Heart right ventricle (tissue), 16 donors: Measurements from ENCODE around the gene CGREF1. TPM values are rescaled to one million over a fixed set of nuclear protein-coding genes. Genes with fewer than 3 reads are reported as not detected.

Source experiments
- ATAC-seq, 8 donors: fragments of 200-7000 bp; cut with Tn5 transposase; one replicate each; pipeline ENCODE4 v1.9.1; 2020; ENCODE audit warnings: mild to moderate bottlenecking in 8 of 8, moderate library complexity in 8 of 8, moderate number of reproducible peaks in 1 of 8
- DNase-seq, 2 donors: peaks; one replicate each; pipeline ENCODE4 v3.0.0-alpha.2; 2020
- H3K27ac ChIP-seq, 10 donors: fragments of 200-600 bp; sonication (generic) in 2 of 10; one replicate each; pipeline versions ENCODE4 v1.5.0 to v1.8.0; 2020 to 2022; ENCODE audit warnings: mild to moderate bottlenecking in 3 of 10
- H3K27me3 ChIP-seq, 7 donors: fragments of 200-600 bp; one replicate each; pipeline ENCODE4 v1.8.0; 2021 to 2022; ENCODE audit warnings: mild to moderate bottlenecking in 2 of 7
- H3K36me3 ChIP-seq, 9 donors: fragments of 200-600 bp; sonication (generic) in 1 of 9; one replicate each; pipeline versions ENCODE4 v1.5.0 to v1.8.0; 2020 to 2022; ENCODE audit warnings: mild to moderate bottlenecking in 2 of 9
- H3K4me1 ChIP-seq, 9 donors: fragments of 200-600 bp; sonication (generic) in 1 of 9; one replicate each; pipeline versions ENCODE4 v1.5.0 to v1.8.0; 2020 to 2022; ENCODE audit warnings: mild to moderate bottlenecking in 4 of 9
- H3K4me3 ChIP-seq, 10 donors: fragments of 200-600 bp; sonication (generic) in 2 of 10; one replicate each; pipeline versions ENCODE4 v1.5.0 to v1.8.0; 2020 to 2022; ENCODE audit warnings: mild to moderate bottlenecking in 7 of 10, moderate library complexity in 2 of 10
- H3K9me3 ChIP-seq, 11 donors: fragments of 200-600 bp in 10 of 11; sonication (generic) in 2 of 11; one replicate each; pipeline versions ENCODE4 v1.5.0 to v1.8.0; 2013 to 2022; ENCODE audit warnings: mild to moderate bottlenecking in 2 of 11, control low read depth in 1 of 11, moderate library complexity in 1 of 11
- CTCF ChIP-seq, 9 donors: fragments of 200-600 bp; sonication (generic) in 2 of 9; IDR thresholded peaks; one replicate each; pipeline versions ENCODE4 v1.5.0 to v1.8.0; 2021 to 2022; ENCODE audit warnings: antibody characterized with exemption in 9 of 9, mild to moderate bottlenecking in 5 of 9, moderate library complexity in 1 of 9
- WGBS, 2 donors: extraction: QIAGEN DNeasy Blood & Tissue Kit; methylation state at CpG; one replicate each; pipeline ENCODE4 v1.1.7; 2013; ENCODE audit warnings: inconsistent platforms in 1 of 2; 5-methylcytosine and 5-hydroxymethylcytosine counted together
- intact Hi-C, 10 donors: fragments of 100-400 bp; cut with DNase I; formaldehyde crosslinking; loops; one replicate each; pipeline versions ENCODE4 v1.11.1 to v1.14.2; 2022
- polyA plus RNA-seq, 2 donors: library from polyadenylated mRNA; stranded (reverse); fragments of 200-250 nt; gene quantifications; one replicate each; pipeline ENCODE4 v1.2.3, GENCODE V29; 2013
- total RNA-seq, 10 donors: library from RNA; stranded (reverse); fragmentation: NEBNext Ultra II Directional in 3 of 10; extraction: Animal tissue kit (Norgen Biotek cat#: 25700) in 3 of 10; gene quantifications; one replicate each; pipeline versions ENCODE4 v1.2.1 to v1.2.4, GENCODE V29; 2021 to 2023
- donor health status: Arrhythmogenic right ventricular cardiomyopathy.
- donor health status: ischemic (EF 13 %, LVEDD 7.1; RV severe dilation, severe dysfunction).
- donor health status: healthy with polysubstance abuse.
- donor health status: DM: no; HTN: yes; CAD: no.
- donor health status: DM: no; HTN: no; CAD: no.
- donor health status: ischemic (EF 25% LVEDD 6.9; RV normal size, moderate dysfunction).
- donor health status: ischemic (EF 25% LVEDD 5.7; RV mildly dilated, moderate dysfunction).
- donor health status: healthy.
- donor health status: DM: yes; HTN: yes; CAD: no.
- donor health status: Ischemic cardiomyopathy.
- donor health status: ischemic (EF 35%, LVEDD 5.7; RV mildly dilated, moderate dysfunction).
- donor health status: nonischemic (EF 11% LVEDD 7.7; RV severe dilation, severe dysfunction).
- donor health status: DM: yes; HTN: yes; CAD: no.
- donor health status: PGD.
- donor health status: ischemic (EF 29% LVEDD 5.4; RV normal size, mild dysfunction).
- donor health status: nonischemic (EF 23%, LVEDD 6.1; RV moderate dilation, normal function).

Gene CGREF1
- total and polyA plus RNA-seq, 12 donors, result 0.21 to 1.2 (median 0.68) TPM

GRCh38 chr2:27149570-27150405 lies 30.9 kb upstream of the CGREF1 start:
- peak in 4 of 8 donors; percentile 8 to 38 (median 26) for ATAC-seq
- DNase-seq, result no peak
- WGBS, 2 donors, result 83 to 89% methylated on average over 29 of the region's 29 CpGs
- no peak for TF ChIP-seq CTCF (IDR thresholded peaks at IDR 0.05)
- Histone ChIP-seq H3K36me3 (no peaks in the 10 kb centered on the region), H3K4me3 (no peak overlapping the region), H3K4me1 (no peaks in the 10 kb centered on the region), H3K27ac (no peak overlapping the region), H3K27me3 (peaks cover 0 to 12% (median 0%) of the 10 kb centered on the region in 7 donors), H3K9me3 (no peaks in the 10 kb centered on the region)
- intact Hi-C loops, result loop anchor here in 1 of 10 donors (5.0 kb wide), 1 partner anchor 42 kb away; no protein-coding TSS in a partner anchor

- Histone ChIP-seq H3K9me3 (no peaks in the 10 kb centered on the region), H3K27ac (no peak within 1 kb of the TSS), H3K27me3 (peaks cover 0 to 12% (median 0%) of the 10 kb centered on the region in 7 donors), H3K4me3 (no peak within 1 kb of the TSS), H3K4me1 (no peaks in the 10 kb centered on the region), H3K36me3 (no peaks in the 10 kb centered on the region)
- WGBS, 2 donors, result 55 to 59% methylated on average over 12 of the region's 12 CpGs
- ATAC-seq (peak in 4 of 8 donors; percentile 24 to 63 (median 33)), DNase-seq (no peak)
- TF ChIP-seq CTCF (IDR thresholded peaks at IDR 0.05), result no peak
- intact Hi-C loops, result no loop called here
These were observed 30.0 kb upstream of the CGREF1 start, which contains the start of gene TCF23 for GRCh38 chr2:27148801-27149439. Gene TCF23, plus strand, starts transcription at chr2:27149004. Its CDS starts 130 bp downstream, at chr2:27149134.

- no peak for DNase-seq
- TF ChIP-seq CTCF (IDR thresholded peaks at IDR 0.05), result no peak
- ATAC-seq, result no peak
These were observed 29.0 kb upstream of the CGREF1 start for GRCh38 chr2:27147935-27148334.

GRCh38 chr2:27145682-27146081 lies 26.8 kb upstream of the CGREF1 start:
- Histone ChIP-seq H3K27ac (no peak overlapping the region), H3K4me3 (no peak overlapping the region), H3K4me1 (no peaks in the 10 kb centered on the region), H3K9me3 (no peaks in the 10 kb centered on the region), H3K27me3 (peaks cover 0 to 6% (median 0%) of the 10 kb centered on the region in 7 donors), H3K36me3 (no peaks in the 10 kb centered on the region)
- ATAC-seq (no peak), DNase-seq (no peak)
- no peak for TF ChIP-seq CTCF (IDR thresholded peaks at IDR 0.05)
- 83 to 86% methylated on average over 2 of the region's 2 CpGs for WGBS, 2 donors
- intact Hi-C loops, result no loop called here

More at GRCh38 chr2:27147935-27148334, 29.0 kb upstream of the CGREF1 start:
- no peak overlapping the region for H3K4me3 ChIP-seq
- no peak overlapping the region for H3K27ac ChIP-seq
- H3K27me3 ChIP-seq, result peaks cover 0 to 6% (median 0%) of the 10 kb centered on the region in 7 donors
- H3K4me1 ChIP-seq, result no peaks in the 10 kb centered on the region
- H3K36me3 ChIP-seq, result no peaks in the 10 kb centered on the region
- WGBS, 2 donors, result 92% methylated on average over 8 of the region's 8 CpGs
- no peaks in the 10 kb centered on the region for H3K9me3 ChIP-seq
- intact Hi-C loops, result no loop called here
